ENCODE results near the gene RGS16.

Gene RGS16

DNA sequence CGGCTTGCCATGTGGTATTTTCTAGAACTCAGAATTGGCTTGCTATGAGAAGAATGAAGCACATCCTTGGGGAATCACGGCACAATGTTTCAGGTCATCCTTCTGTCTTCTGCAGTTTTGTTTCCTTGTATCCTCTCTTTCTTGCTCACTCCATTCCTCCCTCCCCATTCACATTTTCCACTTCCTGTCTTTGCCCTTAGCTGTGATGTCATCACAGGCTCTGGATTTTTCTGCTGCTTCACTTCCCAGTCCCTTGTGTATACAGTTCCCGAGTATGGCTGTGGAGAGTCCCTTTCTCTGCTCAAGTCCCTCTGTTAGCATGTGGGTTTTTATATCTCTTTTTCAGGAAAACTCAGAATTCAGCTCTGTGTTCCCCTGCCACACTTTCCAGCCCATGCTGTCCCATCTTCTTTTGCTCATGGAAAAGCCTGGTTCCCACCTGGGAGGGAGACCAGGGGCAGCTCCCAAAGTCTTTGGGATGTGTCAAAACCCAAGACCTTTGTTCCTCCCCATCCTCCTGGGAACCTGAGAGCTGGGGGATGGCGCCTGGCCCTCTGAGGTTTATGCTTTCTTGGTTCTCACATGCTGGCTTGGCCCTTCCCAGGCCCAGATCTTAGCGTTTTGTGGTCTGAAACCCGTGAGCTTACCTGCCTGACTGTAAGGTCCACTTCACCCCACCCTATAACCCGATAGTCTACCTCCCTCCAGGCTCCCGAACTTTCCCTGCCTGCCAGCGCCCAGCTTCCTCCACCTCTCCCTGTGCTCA lies 4.8 kb upstream of the RGS16 start:
- DNase-seq (ENCODE audit: low read depth), result no peak

DNA sequence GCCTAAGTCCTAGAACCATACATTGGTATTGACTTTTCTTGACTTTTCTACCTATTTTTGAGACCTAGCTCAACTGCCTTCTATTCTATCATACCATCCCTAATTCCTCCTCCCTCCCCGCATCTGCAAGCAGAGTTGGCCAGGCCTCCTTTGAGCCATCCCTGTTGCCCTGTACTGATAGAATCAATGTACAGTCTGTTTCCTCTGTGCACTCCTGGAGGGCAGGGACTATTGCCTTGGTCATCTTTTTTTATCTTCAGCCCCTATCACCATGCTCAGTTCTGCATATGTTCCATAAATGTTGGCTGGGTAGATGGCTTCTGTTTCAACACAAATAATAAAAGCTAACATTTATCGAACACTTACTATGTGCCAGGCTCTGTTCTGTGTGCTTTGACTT lies 4.0 kb upstream of the RGS16 start:
- no peak for DNase-seq (ENCODE audit: low read depth)

DNA sequence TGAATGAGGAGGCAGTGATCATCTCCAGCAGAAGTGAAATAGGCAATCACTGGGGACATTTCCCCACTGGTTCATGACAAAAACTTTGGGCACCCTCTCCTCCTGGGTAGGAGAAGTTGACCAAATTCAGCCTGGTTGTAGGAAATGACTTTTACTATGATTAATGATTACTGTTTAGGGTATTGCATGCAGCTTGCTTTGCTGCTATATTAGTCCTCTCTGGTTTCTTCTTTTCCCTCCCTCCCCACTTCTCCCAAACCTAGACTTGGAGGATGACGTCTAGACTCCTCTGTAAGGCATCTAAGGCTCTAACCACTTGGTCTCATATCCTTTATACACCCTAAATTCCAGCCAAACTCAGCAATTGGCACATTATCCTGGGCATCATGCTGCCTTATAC lies 3.4 kb upstream of the RGS16 start:
- DNase-seq (ENCODE audit: low read depth), result no peak

DNA sequence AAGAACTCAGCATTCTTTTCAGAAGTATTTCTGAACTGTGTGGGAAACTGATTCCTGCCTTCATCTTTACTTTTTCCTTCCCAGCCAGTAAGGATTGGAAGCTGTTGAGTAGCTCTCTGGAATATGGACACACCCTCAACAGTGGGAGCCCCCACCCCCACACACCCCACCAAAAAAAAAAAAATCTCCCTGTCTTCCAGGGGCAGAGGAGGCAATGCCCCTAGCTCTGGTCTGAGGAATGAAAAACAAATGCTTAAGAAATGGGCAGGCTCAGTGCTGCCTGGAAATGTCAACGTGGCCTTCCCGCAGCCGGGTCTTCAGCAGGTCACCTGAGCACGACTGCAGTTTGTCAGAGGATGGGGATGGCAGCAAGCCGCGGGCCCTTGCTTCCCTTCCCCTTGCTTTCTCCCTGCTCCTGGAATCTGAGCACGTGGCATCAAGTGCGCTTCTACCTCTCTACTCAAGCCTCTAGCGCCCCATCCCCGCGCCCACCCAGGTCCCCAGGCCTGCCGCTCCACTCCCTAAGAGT lies 479 bp downstream of the RGS16 start:
- DNase-seq (ENCODE audit: low read depth), result no peak

DNA sequence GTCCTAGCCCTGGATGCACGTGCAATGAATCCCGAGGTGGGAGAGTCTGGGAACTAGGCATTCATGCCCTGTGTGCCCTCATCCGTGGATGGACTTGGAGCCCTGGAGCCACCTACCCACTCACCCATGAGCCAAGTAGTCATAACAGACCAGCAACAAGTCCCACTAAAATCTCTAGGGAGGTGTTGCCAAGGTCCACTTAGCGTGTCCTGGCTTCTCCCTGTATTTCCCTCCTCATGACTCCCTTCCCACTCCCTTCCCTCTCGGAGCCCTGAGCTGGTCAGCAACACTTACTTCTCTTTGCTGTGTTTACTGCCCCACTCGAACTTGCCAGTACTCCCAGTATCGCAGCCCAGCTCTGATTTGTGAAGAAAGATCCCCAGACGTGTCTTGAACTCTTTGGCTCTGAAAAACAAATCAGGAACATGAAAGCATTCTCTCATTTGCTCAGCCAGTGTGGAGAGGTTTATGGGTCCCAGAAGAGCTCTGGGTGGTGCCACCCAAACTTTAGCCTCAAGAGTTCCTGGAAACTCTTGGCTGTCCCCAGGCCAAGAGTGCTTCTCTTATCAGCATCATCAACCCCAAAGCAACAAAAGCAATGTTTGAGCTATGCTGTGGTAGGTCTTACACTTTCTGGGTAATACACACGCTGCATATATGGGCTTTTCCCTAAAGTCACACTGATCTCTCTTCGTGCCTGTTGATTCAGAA lies 1.1 kb downstream of the RGS16 start:
- no peak for DNase-seq (ENCODE audit: low read depth)

DNA sequence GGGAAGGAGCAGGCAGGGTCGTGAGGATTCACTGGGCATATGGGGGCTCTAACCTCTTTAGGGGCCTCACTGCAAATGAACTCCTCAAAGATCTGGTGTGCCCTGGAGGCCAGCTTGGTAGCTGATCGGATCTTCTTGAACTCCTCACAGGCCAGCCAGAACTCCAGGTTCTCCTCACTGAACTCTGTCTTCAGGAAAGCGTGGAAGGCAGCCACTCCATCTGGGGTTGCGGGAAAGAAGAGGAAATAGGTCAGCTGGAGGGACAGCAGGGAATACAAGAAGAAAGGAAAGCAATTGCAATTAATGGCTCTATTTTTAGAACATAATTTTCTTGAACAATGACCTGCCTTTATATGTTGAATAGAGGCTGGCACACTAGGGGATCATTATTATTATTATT lies 2.3 kb downstream of the RGS16 start:
- no peak for DNase-seq (ENCODE audit: low read depth)

DNA sequence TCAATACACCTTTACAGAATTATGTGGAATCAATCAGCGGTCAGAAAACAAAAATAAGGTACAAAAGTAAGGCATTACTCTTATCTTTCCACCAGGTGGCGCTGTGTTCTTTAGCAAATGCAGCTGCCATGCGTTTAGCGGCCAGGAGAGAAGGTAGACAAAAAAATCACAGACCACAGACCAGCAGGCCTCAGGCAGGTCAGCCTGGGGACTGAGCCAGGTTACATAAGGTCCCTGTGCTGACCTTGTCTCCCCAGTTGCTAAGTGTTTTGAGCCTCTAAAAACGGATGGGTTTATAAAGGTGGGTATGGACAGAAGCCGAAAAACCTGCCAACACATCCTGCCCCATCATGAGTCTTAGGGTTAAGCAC lies 2.8 kb downstream of the RGS16 start:
- DNase-seq (ENCODE audit: low read depth), result peak; percentile 61

DNA sequence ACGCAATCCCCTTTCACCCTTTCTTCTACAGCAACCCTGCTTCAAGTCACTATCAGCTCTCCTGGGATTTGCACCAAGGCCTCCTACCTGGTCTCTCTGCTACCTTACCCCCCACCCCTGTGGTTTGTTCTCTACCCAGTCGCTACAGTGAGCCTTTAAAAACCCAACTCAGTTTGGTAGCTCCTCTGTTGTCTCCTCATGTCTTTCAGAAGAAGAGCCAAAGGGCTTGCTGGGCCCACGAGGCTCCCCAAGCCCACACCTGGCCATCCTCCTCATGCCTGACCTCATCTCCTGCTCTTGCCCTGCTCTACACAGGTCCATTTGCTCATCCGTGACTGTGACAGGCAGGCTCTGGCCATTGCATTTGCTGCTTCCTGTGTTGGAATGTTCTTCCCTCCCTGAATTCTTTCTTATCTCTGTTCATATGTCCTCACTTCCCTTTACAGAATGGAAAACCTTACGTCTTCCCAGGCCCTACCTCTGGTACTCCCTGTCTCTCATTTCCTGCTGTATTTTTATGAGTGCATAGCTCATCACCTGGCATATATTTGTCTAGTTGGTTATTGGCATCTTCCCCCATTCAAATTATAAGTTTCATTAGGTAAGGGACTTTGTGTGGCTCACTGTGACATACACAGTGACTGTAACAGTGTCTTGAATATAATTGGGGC lies 3.3 kb downstream of the RGS16 start:
- no peak for DNase-seq (ENCODE audit: low read depth)

DNA sequence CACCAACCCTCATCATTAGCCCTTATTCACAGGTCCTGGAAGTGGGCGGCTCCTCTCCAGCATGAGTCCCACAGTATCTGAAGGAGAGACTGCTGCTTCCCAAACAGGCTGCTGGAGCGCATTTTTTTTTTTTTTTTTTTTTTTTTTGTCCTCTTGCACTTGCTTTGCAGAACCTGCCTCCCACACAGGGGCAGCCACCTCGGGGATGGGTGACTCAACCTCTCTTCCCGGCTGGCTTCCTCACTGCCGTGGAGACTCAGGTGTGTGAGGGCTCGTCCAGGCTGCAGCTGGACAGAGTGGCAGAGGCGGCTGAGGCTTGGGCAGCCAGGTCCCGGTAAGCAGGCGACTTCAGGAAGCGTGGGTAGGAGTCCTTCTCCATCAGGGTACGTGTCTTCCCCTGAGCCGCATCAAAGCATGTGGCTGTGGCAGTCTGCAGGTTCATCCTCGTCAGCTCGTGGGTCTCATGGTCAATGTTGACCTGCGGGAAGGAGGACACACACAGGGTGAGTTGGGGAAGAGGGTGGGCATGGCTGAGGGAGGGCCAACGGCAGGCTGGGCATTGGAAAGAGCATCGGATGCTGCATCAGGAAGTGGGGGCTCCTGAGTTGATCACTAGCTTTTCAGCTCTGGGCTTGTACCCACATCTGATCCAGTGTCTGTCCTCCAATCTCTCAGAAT lies 4.0 kb downstream of the RGS16 start:
- DNase-seq (ENCODE audit: low read depth), result no peak

DNA sequence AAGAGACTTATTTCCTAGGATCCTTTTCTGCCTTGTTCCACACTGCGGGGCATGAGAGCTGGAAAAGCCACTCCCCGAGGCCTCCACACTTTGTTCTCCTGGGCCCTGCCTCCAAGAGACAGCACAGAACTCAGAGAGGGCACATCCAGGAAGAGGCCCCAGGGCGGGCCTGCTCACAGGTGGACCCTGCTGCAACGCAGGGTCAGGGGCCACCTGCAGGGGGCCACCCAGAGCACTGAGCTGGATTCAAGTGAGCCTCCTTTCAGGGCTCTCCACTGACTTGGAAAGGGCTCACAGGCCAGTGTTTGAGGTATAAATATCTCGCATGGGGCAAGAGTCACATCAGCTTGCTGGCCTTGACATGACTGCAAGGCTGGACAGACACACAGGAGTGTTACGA lies 4.8 kb downstream of the RGS16 start:
- no peak for DNase-seq (ENCODE audit: low read depth)

DNA sequence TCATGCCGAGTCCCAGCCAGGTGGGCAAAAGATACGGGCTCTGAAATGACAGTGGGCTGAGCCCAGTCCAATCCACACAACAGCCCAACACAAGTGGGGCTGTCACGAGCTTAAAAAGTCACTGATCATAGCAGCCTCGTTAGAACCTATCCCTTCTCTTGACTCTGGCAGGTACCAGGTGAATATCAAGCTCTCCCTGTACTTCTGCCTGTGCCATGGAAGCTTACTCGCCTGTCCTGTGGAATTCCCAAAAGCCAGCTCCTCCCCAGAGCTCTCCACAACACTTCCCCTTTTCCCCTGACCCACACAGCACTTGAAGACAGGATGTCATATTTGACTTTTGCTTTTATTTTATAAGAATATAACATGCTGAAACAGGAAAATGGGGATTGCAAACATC lies 5.9 kb downstream of the RGS16 start:
- no peak for DNase-seq (ENCODE audit: low read depth)

DNA sequence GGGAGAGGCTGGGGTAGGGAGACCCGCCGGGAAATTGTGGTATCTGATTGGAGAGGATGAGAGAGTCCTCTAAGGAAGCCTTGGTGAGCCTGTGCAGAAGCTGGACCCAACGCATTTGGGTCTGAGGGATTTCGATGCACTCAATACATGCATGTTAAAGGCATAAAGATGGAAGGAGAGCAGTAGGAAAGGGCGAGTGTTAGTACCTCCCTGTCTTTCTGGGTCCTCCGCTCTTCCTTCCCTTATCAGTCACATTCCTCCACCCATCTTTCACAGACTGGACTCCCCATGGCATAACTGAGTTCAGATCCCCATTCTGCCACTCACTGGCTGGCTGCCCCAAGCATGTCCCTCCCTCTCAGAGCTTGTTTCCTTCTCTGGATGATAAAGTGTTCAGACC lies 7.3 kb downstream of the RGS16 start:
- no peak for DNase-seq (ENCODE audit: low read depth)

DNA sequence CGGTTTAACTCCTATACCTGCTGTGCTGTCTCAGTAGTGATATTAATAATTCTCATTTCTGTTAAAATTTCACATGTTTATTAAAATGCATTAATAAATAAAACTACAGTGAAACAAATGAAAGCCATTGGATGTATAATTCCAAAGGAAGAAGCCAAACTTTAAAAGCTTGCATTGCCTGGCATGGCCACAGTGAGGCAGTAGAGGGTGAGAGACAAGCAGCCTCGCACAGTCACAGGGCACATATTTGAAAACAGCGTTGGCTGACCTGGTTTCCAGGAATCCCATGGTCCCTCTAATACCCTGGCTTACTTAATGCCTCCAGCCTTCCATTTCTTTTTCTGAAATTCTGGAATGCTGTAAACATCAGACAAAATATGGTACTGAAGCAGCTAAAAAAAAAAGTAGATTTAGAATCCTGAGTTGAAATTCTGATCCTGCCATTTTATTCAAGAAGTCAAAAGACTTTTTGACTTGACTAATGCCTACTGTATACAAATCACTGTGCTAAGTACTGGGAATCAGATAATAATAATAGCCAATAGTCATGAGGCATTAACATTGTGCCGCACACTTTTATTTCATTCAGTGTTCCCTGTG lies 8.4 kb downstream of the RGS16 start:
- peak; percentile 39 for DNase-seq (ENCODE audit: low read depth)

DNA sequence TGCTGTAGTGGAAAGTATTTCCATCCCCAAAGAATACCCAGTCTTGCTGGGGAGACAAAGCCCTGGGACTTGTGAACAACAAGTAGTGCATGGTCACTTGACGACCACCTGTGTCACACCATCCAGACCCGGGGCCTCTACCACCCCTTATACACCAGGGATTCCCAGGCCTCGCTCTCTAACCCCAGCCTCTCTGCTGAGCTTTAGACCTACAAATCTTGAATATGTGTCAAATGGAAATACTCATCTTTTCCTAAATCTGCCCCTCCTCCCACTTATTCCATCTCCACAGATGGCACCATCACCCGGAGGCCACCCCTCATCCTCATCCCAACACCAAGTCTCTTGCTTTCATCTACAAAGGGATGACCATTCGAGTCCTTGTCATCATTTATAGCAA lies 14.3 kb downstream of the RGS16 start:
- DNase-seq (ENCODE audit: low read depth), result no peak

DNA sequence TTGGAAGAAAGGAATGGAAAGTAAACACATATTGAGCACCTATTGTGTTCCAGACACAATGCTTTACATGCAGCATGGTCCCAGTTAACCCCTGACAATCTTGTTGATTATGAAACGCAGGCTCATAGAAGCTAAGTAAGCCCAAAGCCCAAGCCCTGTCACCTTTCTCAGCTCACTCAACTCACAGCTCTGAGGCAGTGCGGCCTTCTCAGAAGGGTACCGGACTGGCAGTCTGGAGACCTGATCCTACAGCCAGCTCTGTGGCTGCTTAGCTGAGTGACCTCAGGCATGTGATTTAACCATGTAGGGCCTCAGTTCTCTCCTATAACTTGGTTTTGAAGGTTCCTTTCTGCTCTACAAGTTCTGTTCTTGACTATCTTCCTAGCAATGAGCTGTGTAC lies 14.7 kb downstream of the RGS16 start:
- DNase-seq (ENCODE audit: low read depth), result no peak

DNA sequence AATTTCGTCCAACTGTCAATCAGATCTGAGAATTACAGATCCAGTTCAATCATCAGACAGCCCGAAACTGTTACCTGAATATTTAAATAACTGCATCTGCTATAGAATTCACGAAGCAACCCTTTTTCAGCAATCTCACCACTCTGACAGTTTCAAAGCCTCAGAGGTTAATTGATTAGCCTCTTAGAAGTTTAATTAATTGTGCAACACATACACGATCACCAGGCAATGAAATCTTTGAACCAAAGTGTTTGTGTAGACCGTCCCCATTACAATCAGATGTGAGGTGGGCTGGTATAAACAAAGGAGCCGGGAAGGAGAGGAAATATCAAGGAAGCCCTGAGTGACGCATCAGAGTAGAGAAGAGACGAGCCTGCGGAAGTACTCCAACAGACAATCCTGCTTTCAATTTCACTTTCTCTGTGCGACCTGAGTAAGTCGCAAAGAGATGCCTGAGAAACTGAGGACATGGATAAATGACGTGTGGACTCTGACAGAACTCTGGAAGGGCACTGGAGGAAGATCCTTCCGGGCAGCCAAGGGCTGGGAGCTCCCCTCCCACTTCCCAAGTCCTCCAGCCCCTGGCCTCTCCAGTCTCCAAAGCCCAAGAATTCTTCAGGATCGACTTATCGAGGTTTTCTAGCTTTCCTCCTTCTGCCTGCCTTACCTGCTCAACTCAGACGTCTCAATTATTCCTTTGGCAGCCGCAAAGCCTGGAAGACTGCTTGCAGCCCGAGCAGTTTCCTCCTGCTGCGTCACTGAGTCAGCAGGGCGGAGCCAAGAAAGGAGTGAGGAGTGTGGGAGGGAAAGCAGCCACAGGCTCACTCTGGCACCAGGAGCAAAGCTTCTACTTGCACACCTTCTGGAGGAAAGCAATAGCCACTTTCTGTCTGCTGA lies 15.4 kb downstream of the RGS16 start, which contains the start of gene RNASEL:
Gene RNASEL, minus strand, starts transcription at position 757 of the 897 bp plus-strand sequence. CDS start 2,450 bp downstream, outside the sequence.
- peak; percentile 27 for DNase-seq (ENCODE audit: low read depth)

DNA sequence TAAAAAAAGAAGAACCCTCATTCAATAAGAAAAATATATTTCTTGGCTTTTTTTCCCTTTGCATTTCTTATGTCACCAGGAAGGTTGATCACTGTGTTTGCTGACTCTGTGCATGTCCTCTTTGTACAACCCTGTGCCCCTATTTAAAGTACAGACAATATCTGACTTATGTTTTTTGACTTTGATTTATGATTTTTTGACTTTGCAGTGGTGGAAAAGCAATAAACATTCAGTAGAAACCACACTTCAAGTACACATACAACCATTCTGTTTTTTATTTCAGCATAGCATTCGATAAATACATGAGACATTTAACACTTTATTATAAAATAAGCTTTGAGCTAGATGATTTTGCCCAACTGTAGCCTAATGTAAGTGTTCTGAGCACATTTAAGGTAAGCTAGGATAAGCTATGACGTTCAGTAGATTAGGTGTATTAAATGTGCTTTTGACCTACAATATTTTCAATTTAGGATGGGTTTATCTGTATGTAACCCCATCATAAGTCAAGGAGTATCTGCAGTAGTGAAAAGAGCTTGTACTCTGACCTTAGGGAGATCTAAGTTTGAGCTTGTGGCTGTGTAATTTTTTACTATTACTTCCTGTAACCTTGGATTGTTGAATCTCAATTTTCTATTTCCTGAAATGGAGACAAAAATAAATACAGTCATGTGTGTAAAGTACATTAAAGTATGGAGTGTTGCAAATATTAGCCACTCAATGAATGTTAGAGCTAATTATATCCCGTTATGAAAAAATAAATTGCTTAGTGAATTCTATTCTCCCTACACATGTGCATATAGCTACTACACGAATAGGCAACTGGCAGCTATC lies 16.3 kb downstream of the RGS16 start:
- no peak for DNase-seq (ENCODE audit: low read depth)

DNA sequence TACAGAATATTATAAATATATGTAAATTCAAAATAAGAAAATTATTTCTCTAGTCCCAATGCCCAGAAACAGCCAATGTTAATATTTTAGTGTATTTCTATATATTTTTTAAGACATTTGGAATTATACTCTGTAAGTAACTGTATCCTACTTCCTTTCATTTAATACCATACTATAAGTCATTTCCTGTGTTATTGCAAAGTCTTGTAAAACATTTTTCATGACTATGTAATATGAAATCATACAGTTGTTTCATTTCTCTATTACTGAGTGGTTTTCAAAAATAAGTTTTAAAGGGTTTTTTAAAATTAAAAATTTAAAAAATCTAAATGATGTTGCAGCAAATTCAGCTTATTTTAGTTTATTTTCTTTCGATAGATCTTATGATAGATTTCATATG lies 17.1 kb downstream of the RGS16 start:
- no peak for DNase-seq (ENCODE audit: low read depth)

DNA sequence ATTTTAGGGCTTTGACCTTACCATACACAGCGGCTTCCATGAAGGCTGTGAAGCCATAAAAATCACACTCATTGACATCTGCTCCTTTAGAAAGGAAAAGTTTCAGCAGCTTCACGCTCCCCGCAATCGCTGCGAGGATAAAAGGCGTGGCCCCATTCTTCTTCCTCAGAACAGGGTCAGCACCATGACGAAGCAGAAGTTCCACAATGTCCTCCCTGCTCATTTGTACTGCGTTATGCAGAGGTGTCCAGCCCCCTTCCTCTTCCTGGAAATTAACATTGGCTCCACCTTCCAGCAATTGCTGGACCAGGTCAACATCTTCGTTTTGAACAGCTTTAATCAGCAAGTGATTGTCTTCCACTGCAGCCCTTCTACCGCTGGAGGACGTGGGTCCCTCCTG lies 17.8 kb downstream of the RGS16 start:
- no peak for DNase-seq (ENCODE audit: low read depth)

DNA sequence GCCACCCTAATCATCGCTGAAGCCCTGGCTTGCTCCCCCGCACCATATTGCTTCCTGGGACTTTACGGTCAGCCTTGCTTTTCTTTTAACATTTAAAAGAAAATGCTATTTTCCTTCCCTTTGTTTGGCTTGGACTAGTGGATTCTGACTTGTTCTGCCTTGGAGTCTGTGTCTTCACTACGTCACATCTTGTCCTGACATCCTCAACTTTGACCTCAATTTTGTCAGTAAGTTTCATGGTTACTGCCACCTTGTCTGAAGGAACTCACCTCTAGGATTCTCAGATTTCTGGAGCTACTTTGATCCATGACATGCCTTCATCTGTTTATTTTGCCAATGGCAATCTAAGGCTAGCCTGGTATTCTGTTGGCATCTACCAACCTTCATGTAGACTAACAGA lies 19.4 kb downstream of the RGS16 start:
- DNase-seq (ENCODE audit: low read depth), result no peak

Data from stimulated activated CD8-positive, alpha-beta memory T cell treated with anti-CD3 and anti-CD28 coated beads, Interleukin-12 subunit alpha, Interleukin-12 subunit beta, amount 100 ng/mL, for 1 hour (primary cell).